ENCODE results near the gene RNF115. TPM values are rescaled to one million over a fixed set of nuclear protein-coding genes. Genes with fewer than 3 reads are reported as not detected.

Gene RNF115
- total RNA-seq, result 32.5 TPM

GRCh38 chr1:145823565-145824498 is at the start of gene RNF115, which contains the start of gene POLR3C:
Gene RNF115, minus strand, starts transcription at chr1:145824095. Its CDS starts 222 bp downstream, at chr1:145823873.
Gene POLR3C, plus strand, starts transcription at chr1:145824200. Its CDS starts 1,577 bp downstream, at chr1:145825777.

DNA sequence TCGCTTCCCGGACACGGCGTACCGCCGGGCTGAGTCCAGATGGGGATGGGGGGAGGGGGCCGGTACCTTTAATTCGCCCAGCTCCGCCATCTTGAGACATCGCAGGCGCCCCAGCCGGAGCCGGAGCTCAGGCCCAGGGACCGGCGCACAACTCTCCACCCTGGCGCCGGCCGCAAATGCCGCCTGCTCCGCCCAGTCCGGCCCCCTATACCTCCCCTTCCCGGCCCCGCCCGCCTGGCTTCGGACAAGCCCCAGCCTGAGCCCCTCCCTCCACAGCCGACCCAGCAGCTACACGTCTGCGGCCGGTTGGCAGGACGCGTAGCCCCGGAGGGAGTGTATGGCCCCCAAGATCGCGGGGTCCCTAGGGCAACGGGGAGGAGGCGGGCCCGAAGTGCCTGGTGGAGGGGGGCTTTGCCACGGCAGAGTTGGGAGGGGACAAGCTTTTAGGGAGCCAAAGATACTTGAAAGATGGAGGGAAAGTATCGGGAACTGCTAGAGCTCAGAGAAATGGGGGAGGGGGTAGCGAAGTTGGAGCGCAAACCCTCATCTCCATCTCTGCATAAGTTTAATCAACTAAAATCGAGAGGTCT is 35.1 kb upstream of the RNF115 start, which contains the start of gene PIAS3:
TSS of gene PIAS3 (minus strand) at position 181 of the 590 bp plus-strand sequence. CDS start at position 90, 91 bp downstream.

DNA sequence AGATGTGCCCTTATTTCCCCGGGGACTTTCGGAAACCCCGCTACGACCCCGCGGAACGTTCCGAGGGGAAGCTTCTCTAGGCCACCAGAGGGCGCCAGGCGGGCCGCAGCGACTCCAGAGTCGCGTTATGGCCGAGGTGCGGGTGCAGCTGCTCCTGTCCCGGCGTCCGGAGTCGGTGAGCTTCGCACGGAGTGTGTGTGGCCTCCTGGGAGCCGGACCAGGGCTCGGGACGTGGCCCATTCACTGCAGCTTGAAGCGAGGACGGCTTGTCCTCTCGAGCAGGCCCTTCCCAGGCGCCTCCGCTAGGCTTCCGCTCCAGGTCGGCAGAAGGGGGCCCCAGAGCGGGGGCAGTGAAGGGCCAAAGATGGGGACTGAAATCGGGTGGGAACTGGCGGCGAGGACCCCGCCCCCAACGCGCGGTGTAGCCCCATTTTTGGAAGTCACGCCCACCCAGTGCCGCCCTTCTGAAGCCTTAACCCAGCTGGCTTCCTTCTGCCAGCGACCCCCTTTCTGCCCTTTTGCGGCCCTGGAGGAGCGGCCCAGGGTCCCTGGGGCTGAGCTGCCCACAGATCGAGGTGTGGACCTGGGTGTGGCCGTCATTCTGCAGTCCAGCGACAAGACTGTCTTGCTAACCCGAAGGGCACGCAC is 21.7 kb upstream of the RNF115 start, which contains the start of gene NUDT17:
TSS of gene NUDT17 (plus strand) at position 117 of the 648 bp plus-strand sequence. CDS start at position 128, 11 bp downstream.

DNA sequence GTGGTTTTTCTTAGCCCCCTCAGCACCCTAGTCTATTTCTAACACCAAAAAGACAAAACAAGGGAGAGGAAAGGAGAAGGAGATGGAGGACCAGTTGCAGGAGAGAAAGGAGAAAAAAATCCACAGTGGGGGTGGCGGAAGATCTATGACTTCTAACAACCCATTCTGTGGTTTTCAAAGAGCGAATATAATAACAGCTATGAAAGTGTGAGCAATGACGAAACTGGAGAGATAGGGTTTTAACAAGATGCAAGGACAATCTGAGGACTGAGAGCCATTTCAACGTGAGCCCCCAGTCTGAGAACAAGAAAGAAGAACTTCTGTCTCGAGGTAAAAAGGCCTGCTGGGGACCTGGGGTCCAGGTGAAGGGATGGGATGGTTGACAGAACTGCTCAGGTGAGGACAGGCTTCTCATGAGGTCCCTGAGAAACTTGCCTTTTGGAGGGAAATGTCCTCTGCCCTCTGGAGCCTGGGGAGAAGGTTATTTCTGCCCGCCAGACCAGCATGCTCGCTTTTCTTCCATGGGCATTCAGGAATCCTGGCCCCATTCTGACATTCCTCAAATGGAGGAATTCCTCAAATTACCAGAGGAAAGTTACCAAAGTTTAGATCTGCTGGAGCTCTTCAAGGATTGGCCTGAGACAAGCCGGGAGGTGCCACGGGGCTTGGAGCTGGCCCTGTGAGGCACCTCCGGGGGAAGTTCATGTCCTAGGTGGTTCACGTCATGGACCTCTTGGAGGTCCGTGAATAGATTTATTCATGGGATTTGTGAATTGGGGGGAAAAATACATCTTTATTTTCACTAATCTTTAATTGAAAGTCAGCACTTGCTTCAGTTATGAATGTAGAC is 104.4 kb downstream of the RNF115 start, which contains the start of gene CD160:
TSS of gene CD160 (plus strand) at position 270 of the 850 bp plus-strand sequence. CDS start 8,829 bp downstream, outside the sequence.

DNA sequence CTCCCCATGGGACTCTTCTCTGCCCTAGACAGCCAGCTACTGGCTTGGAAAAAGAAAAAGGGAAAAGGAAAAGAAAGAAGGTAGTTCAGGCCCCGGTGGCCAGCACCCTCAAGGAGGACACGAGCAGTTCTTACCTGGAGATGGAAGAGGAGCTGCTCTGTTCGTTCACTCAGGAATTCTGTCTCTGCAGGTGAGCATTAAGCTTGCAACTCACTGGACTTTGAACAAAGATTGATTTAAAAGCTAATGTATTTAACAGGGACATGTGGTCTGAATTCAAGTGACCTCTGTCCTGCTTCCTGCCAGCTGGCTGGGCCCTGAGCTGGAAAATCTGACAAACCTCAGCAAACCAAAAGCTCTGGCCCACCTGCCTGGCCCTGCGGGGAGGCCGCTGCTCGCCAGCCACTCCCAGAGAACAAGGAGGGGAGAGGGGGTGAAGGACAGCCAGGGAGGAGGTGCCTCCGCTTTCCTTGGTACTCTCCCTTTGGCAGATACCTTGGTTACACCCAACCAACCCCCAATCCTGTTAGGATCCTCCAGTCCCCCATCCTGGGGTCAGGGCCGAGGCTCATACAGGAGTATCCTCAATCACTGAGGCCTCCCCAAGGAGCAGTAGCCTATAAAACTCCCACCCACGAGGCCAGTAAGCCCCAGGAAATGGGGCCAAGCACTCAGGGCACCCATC is 116.6 kb downstream of the RNF115 start, which contains the start of gene PDZK1:
TSS of gene PDZK1 (minus strand) at position 186 of the 685 bp plus-strand sequence. CDS start 19,347 bp downstream, outside the sequence.

Small RNAs within 50 kb of the gene (small RNA-seq; reads per million reads assigned to genes)
- gene MIR6736, result not detected

Other genes starting within 250 kb of the RNF115 start
- gene GPR89A, start 216.1 kb downstream of the RNF115 start, total RNA-seq, result 37.8 TPM
- gene PDZK1, start 116.7 kb downstream of the RNF115 start, total RNA-seq, result 1.8 TPM
- not detected for gene CD160, start 104.6 kb downstream of the RNF115 start, total RNA-seq
- gene POLR3C, start 105 bp upstream of the RNF115 start, total RNA-seq, result 29.1 TPM
- 8.5 TPM for gene NUDT17, start 21.5 kb upstream of the RNF115 start, total RNA-seq
- gene PIAS3, start 35.0 kb upstream of the RNF115 start, total RNA-seq, result 11.5 TPM
- gene ANKRD35, start 61.8 kb upstream of the RNF115 start, total RNA-seq, result 1.6 TPM
- 1.4 TPM for gene ITGA10, start 86.0 kb upstream of the RNF115 start, total RNA-seq
- 32.1 TPM for gene PEX11B, start 94.6 kb upstream of the RNF115 start, total RNA-seq
- 74.5 TPM for gene RBM8A, start 103.4 kb upstream of the RNF115 start, total RNA-seq
- 23.5 TPM for gene LIX1L, start 133.9 kb upstream of the RNF115 start, total RNA-seq
- 2.5 TPM for gene ANKRD34A, start 140.5 kb upstream of the RNF115 start, total RNA-seq
- gene POLR3GL, start 140.6 kb upstream of the RNF115 start, total RNA-seq, result 13.4 TPM
- 93.9 TPM for gene TXNIP, start 172.5 kb upstream of the RNF115 start, total RNA-seq
- 0.23 TPM for gene HJV, start 197.6 kb upstream of the RNF115 start, total RNA-seq